HG03045 (cell line): ENCODE measurements around the gene ING4.

Experiments
- ATAC-seq: cut with Tn5 transposase; IDR thresholded peaks from one replicate; pipeline ENCODE4 v1.9.1; 2021; ENCODE audit warnings: mild to moderate bottlenecking, moderate library complexity; ENCODE audit not compliant: unreplicated experiment

ING4 gene

GRCh38 chr12:6688543-6688998 lies 25.7 kb upstream of the ING4 start:
- no peak for ATAC-seq

GRCh38 chr12:6685814-6686213 lies 22.9 kb upstream of the ING4 start:
- ATAC-seq, result no peak

- ATAC-seq, result no peak
Observed at GRCh38 chr12:6684609-6685008, 21.7 kb upstream of the ING4 start.

GRCh38 chr12:6676962-6677361 lies 14.0 kb upstream of the ING4 start:
- no peak for ATAC-seq

GRCh38 chr12:6672143-6672542 lies 9.2 kb upstream of the ING4 start:
- ATAC-seq, result no peak

- no peak for ATAC-seq
Observed at GRCh38 chr12:6667559-6668210, 4.8 kb upstream of the ING4 start.

- no peak for ATAC-seq
Observed at GRCh38 chr12:6666211-6666610, 3.3 kb upstream of the ING4 start.

- ATAC-seq, result no peak
Observed at GRCh38 chr12:6664902-6665301, 2.0 kb upstream of the ING4 start.

GRCh38 chr12:6662602-6662905 lies 365 bp downstream of the ING4 start:
- no peak for ATAC-seq

GRCh38 chr12:6653987-6654386 lies 8.9 kb downstream of the ING4 start:
- ATAC-seq, result no peak

- no peak for ATAC-seq
Observed at GRCh38 chr12:6653342-6653741, 9.6 kb downstream of the ING4 start.

- ATAC-seq, result no peak
Observed at GRCh38 chr12:6652391-6652790, 10.5 kb downstream of the ING4 start.

GRCh38 chr12:6650832-6651231 lies 12.1 kb downstream of the ING4 start:
- ATAC-seq, result no peak

GRCh38 chr12:6647083-6647604 lies 15.8 kb downstream of the ING4 start, which contains the start of gene ACRBP:
Gene ACRBP (minus strand): TSS chr12:6647432. CDS start chr12:6647366, 66 bp downstream.
- no peak for ATAC-seq

GRCh38 chr12:6646276-6647082 lies 16.4 kb downstream of the ING4 start:
- ATAC-seq, result no peak

- no peak for ATAC-seq
Observed at GRCh38 chr12:6644903-6645302, 18.0 kb downstream of the ING4 start.

GRCh38 chr12:6644257-6644596 lies 18.7 kb downstream of the ING4 start:
- ATAC-seq, result no peak

- ATAC-seq, result no peak
Observed at GRCh38 chr12:6643569-6644256, 19.2 kb downstream of the ING4 start.

- no peak for ATAC-seq
Observed at GRCh38 chr12:6641131-6641530, 21.8 kb downstream of the ING4 start.

GRCh38 chr12:6640497-6640896 lies 22.4 kb downstream of the ING4 start:
- no peak for ATAC-seq

GRCh38 chr12:6639151-6639801 lies 23.6 kb downstream of the ING4 start:
- no peak for ATAC-seq
